Natural killer cell (primary cell): ENCODE measurements around the gene DCLRE1C. TPM values are rescaled to one million over a fixed set of nuclear protein-coding genes. Genes with fewer than 3 reads are reported as not detected.

Experiments used
- ATAC-seq, 3 donors: fragments of 150-1000 bp in 2 of 3; fragments of 200-7000 bp in 1 of 3; cut with Tn5 transposase; 1 replicate in 1 of 3; 2 replicates in 2 of 3; pipeline ENCODE4 v1.10.0; 2021; ENCODE audit warnings: mild to moderate bottlenecking in 2 of 3, moderate library complexity in 2 of 3
- DNase-seq, 2 donors: peaks; one replicate each; pipeline versions ENCODE4 v3.0.0 to v3.0.0-alpha.2; 2013 to 2021; ENCODE audit warnings: mixed read lengths in 1 of 2
- H3K27ac ChIP-seq: one replicate; pipeline ENCODE4 v1.5.1; 2013; ENCODE audit warnings: mild to moderate bottlenecking, low read length
- H3K27me3 ChIP-seq: one replicate; pipeline ENCODE4 v1.6.1; 2013; ENCODE audit warnings: low read length; ENCODE audit not compliant: control insufficient read depth, insufficient read depth
- H3K36me3 ChIP-seq: one replicate; pipeline ENCODE4 v1.6.1; 2013; ENCODE audit warnings: low read length; ENCODE audit not compliant: control insufficient read depth, insufficient read depth
- H3K4me1 ChIP-seq: one replicate; pipeline ENCODE4 v1.6.1; 2013; ENCODE audit warnings: low read length; ENCODE audit not compliant: control insufficient read depth, insufficient read depth
- H3K4me3 ChIP-seq: one replicate; pipeline ENCODE4 v1.5.1; 2013; ENCODE audit warnings: low read length
- H3K9me3 ChIP-seq: one replicate; pipeline ENCODE4 v1.6.1; 2013; ENCODE audit warnings: low read length; ENCODE audit not compliant: control insufficient read depth, insufficient read depth
- H3K27ac Mint-ChIP-seq, 2 donors: one replicate each; pipeline ENCODE4 v1.8.0; 2022; ENCODE audit warnings: mild to moderate bottlenecking in 2 of 2, mixed read lengths in 2 of 2, moderate library complexity in 1 of 2
- H3K27me3 Mint-ChIP-seq, 2 donors: one replicate each; pipeline ENCODE4 v1.8.0; 2022; ENCODE audit warnings: low read depth in 2 of 2, mixed read lengths in 2 of 2
- H3K36me3 Mint-ChIP-seq: one replicate; pipeline ENCODE4 v1.8.0; 2022; ENCODE audit warnings: mixed read lengths
- H3K4me1 Mint-ChIP-seq, 2 donors: one replicate each; pipeline ENCODE4 v1.8.0; 2022; ENCODE audit warnings: mixed read lengths in 2 of 2
- H3K4me3 Mint-ChIP-seq: one replicate; pipeline ENCODE4 v1.8.0; 2022; ENCODE audit warnings: mild to moderate bottlenecking, moderate library complexity, mixed read lengths
- H3K9me3 Mint-ChIP-seq, 2 donors: one replicate each; pipeline ENCODE4 v1.8.0; 2022; ENCODE audit warnings: mixed read lengths in 2 of 2
- WGBS: methylation state at CpG from one replicate; pipeline ENCODE4 v1.1.7; 2013; ENCODE audit warnings: missing lambda C conversion rate; ENCODE audit not compliant: insufficient coverage; 5-methylcytosine and 5-hydroxymethylcytosine counted together
- intact Hi-C: fragments of 100-400 bp; cut with micrococcal nuclease; formaldehyde crosslinking; loops from one replicate; pipeline ENCODE4 v1.14.2; 2022
- total RNA-seq, 4 donors: library from RNA; stranded (reverse); fragments of 120-200 nt in 1 of 4; gene quantifications; one replicate each; pipeline versions ENCODE4 v1.2.3 to v1.2.4, GENCODE V29; 2013 to 2022
- TF ChIP-seq, protein P1 (sequence below): fragments of 200-600 bp; IDR thresholded peaks from one replicate; pipeline ENCODE4 v1.8.0; 2022; ENCODE audit warnings: antibody characterized with exemption

DCLRE1C gene
- total RNA-seq, 3 donors from 2014 or later (not counting 1 experiment from before 2014, with no cell fraction given): 21.7 to 31.3 (median 22.3) TPM

DNA sequence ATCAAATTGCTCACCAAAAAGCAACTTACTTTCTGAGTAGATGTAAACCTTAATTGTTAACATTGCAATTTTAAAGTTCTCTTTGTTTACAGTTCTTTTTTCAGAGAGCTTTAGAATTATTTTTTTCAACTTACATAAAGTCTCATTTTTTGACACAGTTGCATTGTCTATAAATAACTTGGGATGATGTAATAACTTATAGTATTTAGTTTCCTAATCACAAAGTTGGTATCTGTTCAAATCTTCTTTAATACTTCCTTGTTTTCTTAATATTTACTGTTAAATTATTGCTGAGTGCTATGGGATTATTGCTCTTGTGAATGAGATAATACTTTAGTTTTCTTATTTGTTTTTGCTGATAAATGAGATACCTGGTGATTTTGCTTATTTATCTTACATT is 94.1 kb downstream of the DCLRE1C start:
- H3K36me3 ChIP-seq: peaks cover 30% of the 10 kb centered on the region
- Mint-ChIP-seq H3K27ac (peak overlapping the region in 1 of 2 donors; percentile 34), H3K4me1 (peaks cover 13 to 14% of the 10 kb centered on the region in 2 donors), H3K4me3 (no peak overlapping the region), H3K36me3 (peaks cover 13% of the 10 kb centered on the region), H3K9me3 (no peaks in the 10 kb centered on the region), H3K27me3 (no peaks in the 10 kb centered on the region)
- TF ChIP-seq, protein P1, sequence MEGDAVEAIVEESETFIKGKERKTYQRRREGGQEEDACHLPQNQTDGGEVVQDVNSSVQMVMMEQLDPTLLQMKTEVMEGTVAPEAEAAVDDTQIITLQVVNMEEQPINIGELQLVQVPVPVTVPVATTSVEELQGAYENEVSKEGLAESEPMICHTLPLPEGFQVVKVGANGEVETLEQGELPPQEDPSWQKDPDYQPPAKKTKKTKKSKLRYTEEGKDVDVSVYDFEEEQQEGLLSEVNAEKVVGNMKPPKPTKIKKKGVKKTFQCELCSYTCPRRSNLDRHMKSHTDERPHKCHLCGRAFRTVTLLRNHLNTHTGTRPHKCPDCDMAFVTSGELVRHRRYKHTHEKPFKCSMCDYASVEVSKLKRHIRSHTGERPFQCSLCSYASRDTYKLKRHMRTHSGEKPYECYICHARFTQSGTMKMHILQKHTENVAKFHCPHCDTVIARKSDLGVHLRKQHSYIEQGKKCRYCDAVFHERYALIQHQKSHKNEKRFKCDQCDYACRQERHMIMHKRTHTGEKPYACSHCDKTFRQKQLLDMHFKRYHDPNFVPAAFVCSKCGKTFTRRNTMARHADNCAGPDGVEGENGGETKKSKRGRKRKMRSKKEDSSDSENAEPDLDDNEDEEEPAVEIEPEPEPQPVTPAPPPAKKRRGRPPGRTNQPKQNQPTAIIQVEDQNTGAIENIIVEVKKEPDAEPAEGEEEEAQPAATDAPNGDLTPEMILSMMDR: no peak
- intact Hi-C loops: no loop called here
- no peaks in the 10 kb centered on the region for H3K4me1 ChIP-seq
- no peak for ATAC-seq
- DNase-seq: no peak
- no peaks in the 10 kb centered on the region for H3K27me3 ChIP-seq
- no peak overlapping the region for H3K27ac ChIP-seq
- no peaks in the 10 kb centered on the region for H3K9me3 ChIP-seq
- H3K4me3 ChIP-seq: no peak overlapping the region

DNA sequence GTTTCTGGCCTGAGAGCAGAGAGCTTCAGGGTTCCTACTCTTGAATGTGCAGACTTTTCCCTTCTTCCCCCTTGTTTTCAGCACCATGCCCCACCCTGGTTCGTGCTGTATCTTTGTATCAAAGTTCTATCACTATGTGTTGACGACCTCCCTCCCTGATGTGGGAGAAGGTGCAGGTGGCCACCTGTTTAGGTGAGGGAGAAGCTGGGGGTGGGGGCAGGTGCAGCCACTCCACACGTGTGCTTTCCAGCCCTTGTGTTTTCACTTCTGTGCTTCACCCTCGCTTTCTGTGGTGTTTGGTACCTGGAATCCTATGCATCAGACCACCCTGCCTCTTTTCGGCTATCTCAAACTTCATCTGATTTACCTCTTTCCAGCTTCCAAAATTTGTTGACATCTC is 94.9 kb downstream of the DCLRE1C start:
- Mint-ChIP-seq H3K4me3 (no peak overlapping the region), H3K27me3 (no peaks in the 10 kb centered on the region), H3K9me3 (no peaks in the 10 kb centered on the region), H3K4me1 (peaks cover 13 to 14% of the 10 kb centered on the region in 2 donors), H3K36me3 (peaks cover 13% of the 10 kb centered on the region), H3K27ac (no peak overlapping the region)
- 82% methylated on average over 5 of the region's 5 CpGs for WGBS
- DNase-seq (no peak), ATAC-seq (no peak)
- H3K9me3 ChIP-seq: no peaks in the 10 kb centered on the region
- no peaks in the 10 kb centered on the region for H3K4me1 ChIP-seq
- intact Hi-C loops: no loop called here
- H3K27me3 ChIP-seq: no peaks in the 10 kb centered on the region
- H3K27ac ChIP-seq: no peak overlapping the region
- TF ChIP-seq, protein P1: no peak
- H3K36me3 ChIP-seq: peaks cover 37% of the 10 kb centered on the region
- H3K4me3 ChIP-seq: no peak overlapping the region

DNA sequence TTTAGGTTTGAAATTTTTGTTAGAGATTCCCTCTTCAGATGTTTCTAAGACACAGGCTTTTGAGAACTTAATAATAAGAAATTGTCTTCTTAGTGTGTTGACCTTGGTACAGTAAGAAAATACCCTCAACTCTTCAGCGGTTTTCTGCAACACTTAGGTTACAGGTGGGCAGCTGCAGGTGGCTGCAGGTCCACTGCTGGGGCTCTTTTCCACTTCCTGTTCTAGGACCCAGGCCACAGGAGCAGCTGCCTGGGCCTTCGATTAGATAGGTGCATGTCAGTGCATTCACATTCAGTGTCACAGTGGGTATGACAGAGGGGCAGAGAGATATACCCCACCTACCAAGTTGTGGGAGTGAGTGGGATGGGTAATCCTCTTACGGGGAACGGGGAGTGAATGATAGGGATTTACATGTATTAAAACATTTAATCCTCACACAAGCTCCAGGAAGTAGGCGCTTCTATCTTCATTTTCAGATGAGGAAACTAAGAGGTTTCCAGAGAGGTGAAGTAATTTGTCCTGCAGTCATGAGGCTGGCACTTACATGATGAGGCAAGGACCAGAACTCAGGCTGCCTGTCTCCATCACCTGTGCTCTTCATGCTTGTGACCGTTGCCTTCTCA is 95.4 kb downstream of the DCLRE1C start:
- Histone ChIP-seq H3K27me3 (no peaks in the 10 kb centered on the region), H3K4me3 (no peak overlapping the region), H3K9me3 (no peaks in the 10 kb centered on the region), H3K27ac (no peak overlapping the region), H3K4me1 (no peaks in the 10 kb centered on the region), H3K36me3 (peaks cover 40% of the 10 kb centered on the region)
- ATAC-seq: no peak
- 91% methylated on average over 3 of the region's 6 CpGs for WGBS
- Mint-ChIP-seq H3K9me3 (no peaks in the 10 kb centered on the region), H3K4me3 (no peak overlapping the region), H3K27me3 (no peaks in the 10 kb centered on the region), H3K4me1 (peaks cover 13 to 14% of the 10 kb centered on the region in 2 donors), H3K27ac (no peak overlapping the region), H3K36me3 (peaks cover 13% of the 10 kb centered on the region)
- intact Hi-C loops: no loop called here
- DNase-seq: no peak
- TF ChIP-seq, protein P1: no peak

DNA sequence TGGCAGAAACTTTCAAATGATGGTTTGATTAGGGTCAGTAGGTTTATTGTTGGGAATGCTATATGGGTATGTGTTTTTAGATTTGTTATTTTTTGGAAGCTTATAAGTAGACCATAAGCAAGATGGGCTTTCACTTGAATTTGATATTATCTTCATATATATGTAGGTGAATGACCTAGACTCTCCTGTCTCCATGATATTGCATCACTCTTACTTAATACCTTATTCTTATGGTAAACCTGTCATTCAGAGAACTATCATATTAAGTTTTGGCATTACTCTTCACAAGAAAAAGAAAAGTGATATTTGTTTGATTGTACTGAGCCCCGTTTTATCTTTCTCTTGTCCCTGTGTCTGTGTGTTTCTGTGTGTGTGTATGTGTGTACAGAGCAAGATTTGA is 98.4 kb downstream of the DCLRE1C start:
- 100% methylated on average over 1 of the region's 1 CpG for WGBS
- Mint-ChIP-seq H3K4me3 (no peak overlapping the region), H3K9me3 (no peaks in the 10 kb centered on the region), H3K27me3 (no peaks in the 10 kb centered on the region), H3K36me3 (peaks cover 13% of the 10 kb centered on the region), H3K27ac (no peak overlapping the region), H3K4me1 (peaks cover 8 to 12% of the 10 kb centered on the region in 2 donors)
- TF ChIP-seq, protein P1: no peak
- no peak overlapping the region for H3K27ac ChIP-seq
- no peaks in the 10 kb centered on the region for H3K27me3 ChIP-seq
- DNase-seq (no peak), ATAC-seq (no peak)
- no peaks in the 10 kb centered on the region for H3K9me3 ChIP-seq
- H3K4me3 ChIP-seq: no peak overlapping the region
- intact Hi-C loops: no loop called here
- H3K4me1 ChIP-seq: no peaks in the 10 kb centered on the region
- H3K36me3 ChIP-seq: peaks cover 46% of the 10 kb centered on the region
